HCT116 (cell line): ENCODE data around the gene CDX1.

ENCODE experiments used
- CEBPB ChIP-seq: IDR thresholded peaks from 2 replicates; pipeline ENCODE4 v1.6.1; 2012; ENCODE audit warnings: low read depth
- EZH2 ChIP-seq: fragments of 200-600 bp; sonication (generic); IDR thresholded peaks from 2 replicates; pipeline ENCODE4 v1.6.1; 2017; ENCODE audit warnings: antibody characterized with exemption, mixed run types
- JUND ChIP-seq: IDR thresholded peaks from 2 replicates; pipeline ENCODE4 v1.6.1; 2012
- POLR2A ChIP-seq: IDR thresholded peaks from 2 replicates; pipeline ENCODE4 v1.7.0; 2011; ENCODE audit warnings: borderline replicate concordance; ENCODE audit not compliant: insufficient read depth, insufficient read length; ENCODE audit errors: extremely low read depth
- YY1 ChIP-seq: IDR thresholded peaks from 2 replicates; pipeline ENCODE4 v1.6.1; 2011; ENCODE audit warnings: low read length, low read depth, moderate library complexity, mild to moderate bottlenecking; ENCODE audit not compliant: insufficient replicate concordance; ENCODE audit errors: extremely low read depth
- TF ChIP-seq, protein P1 (sequence below), 3 experiments: fragments of 200-600 bp in 1 of 3; sonication (generic) in 1 of 3; IDR thresholded peaks in 2 of 3; conservative IDR thresholded peaks in 1 of 3; 2 replicates each; pipeline ENCODE4 v1.5.1; 2012 to 2017; ENCODE audit warnings: low read depth in 2 of 3, low read length in 2 of 3, antibody characterized with exemption in 1 of 3, borderline replicate concordance in 1 of 3, control low read depth in 1 of 3, mild to moderate bottlenecking in 1 of 3, mixed read lengths in 1 of 3, mixed run types in 1 of 3, moderate library complexity in 1 of 3; ENCODE audit not compliant: insufficient read depth in 1 of 3

DNA sequence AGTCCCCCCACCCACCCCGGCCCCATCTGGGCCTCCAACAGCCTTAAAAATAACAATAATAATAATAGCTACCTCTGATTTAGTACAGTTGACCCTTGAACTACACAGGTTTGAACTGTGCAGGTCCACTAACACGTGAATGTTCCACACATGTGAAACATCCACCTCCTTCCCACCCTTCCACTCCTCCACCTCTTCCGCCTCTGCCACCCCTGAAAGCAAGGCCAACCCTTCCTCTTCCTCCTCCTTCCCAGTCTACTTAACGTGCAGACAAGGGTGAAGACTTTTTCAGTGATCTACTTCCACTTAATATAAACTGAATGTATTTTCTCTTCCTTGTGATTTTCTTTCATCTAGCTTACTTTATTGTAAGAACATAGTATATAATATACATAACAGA lies 21.7 kb upstream of the CDX1 start:
- TF ChIP-seq, protein P1, sequence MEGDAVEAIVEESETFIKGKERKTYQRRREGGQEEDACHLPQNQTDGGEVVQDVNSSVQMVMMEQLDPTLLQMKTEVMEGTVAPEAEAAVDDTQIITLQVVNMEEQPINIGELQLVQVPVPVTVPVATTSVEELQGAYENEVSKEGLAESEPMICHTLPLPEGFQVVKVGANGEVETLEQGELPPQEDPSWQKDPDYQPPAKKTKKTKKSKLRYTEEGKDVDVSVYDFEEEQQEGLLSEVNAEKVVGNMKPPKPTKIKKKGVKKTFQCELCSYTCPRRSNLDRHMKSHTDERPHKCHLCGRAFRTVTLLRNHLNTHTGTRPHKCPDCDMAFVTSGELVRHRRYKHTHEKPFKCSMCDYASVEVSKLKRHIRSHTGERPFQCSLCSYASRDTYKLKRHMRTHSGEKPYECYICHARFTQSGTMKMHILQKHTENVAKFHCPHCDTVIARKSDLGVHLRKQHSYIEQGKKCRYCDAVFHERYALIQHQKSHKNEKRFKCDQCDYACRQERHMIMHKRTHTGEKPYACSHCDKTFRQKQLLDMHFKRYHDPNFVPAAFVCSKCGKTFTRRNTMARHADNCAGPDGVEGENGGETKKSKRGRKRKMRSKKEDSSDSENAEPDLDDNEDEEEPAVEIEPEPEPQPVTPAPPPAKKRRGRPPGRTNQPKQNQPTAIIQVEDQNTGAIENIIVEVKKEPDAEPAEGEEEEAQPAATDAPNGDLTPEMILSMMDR (IDR thresholded peaks at IDR 0.05 in 2 of 3, conservative IDR thresholded peaks at IDR 0.05 in 1 of 3; ENCODE audit: borderline replicate concordance in 1 of 3, insufficient read depth in 1 of 3, low read depth in 2 of 3, low read length in 2 of 3), result no peak
- TF ChIP-seq CEBPB (no peak), EZH2 (no peak), JUND (no peak), POLR2A (no peak), YY1 (no peak)
